ENCODE results near the gene PPP1R3F.
"Not testable (repeated sequence)": the region's sequence is repeated elsewhere in the genome, so short reads cannot be mapped to it uniquely, and the experiment has no call there.

Gene PPP1R3F

DNA sequence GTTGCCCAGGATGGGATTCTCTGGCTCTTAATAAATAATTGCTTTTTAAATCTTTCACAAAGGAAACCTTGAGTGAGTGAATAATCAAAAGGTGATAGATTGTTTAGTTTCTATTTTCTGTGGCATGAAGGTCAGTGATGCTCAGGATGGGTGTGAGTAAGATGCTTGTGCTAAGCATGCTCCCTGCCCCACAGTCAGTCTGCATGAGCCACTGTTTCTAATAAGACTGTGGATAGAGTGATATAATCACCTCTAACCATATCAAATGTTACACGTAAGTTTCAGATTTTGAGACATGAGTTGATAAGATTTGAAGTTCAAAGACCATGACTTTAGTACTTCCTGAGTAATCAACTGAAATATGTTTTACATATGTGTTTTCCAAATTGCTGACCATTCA is 31.1 kb downstream of the PPP1R3F start:
- Histone ChIP-seq H3K27me3 (ENCODE audit: insufficient read depth, insufficient read length) (no peaks in the 10 kb centered on the region), H3K9me3 (ENCODE audit: insufficient read depth, low read length) (no peaks in the 10 kb centered on the region), H3K4me3 (ENCODE audit: insufficient read length, low read depth) (no peak overlapping the region), H3K4me1 (ENCODE audit: insufficient read depth, insufficient read length) (no peaks in the 10 kb centered on the region), H3K9ac (ENCODE audit: insufficient read length, low read depth) (no peak overlapping the region), H3K36me3 (ENCODE audit: insufficient read depth, insufficient read length, low read length) (no peaks in the 10 kb centered on the region)
- no peak for DNase-seq (ENCODE audit: low read depth, low spot score)
- TF ChIP-seq ZNF274 (IDR thresholded peaks at IDR 0.05; ENCODE audit: low read depth, low read length), result no peak
- no peak for TF ChIP-seq YY1 (IDR thresholded peaks at IDR 0.05; ENCODE audit: insufficient read depth, insufficient read length)

DNA sequence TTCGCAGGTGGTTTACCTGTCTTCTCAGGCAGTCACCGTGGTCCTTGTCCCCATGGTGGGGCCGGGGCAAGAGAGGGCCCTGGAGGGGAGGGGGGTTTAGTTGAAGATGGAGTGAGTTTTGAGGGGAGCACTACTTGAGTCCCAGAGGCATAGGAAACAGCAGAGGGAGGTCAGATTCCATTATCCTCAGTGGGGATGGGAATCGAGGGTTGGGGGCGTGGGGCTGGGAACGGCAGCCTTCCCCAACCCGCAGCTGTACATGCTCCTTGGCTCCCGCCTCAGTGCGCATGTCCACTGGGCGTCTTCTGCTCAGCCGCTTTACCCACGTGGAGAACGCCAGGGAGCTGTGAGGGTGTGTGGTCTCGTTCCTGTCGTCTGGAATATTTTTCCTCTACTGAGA is 33.8 kb downstream of the PPP1R3F start, which contains the start of gene GAGE10:
GAGE10 (plus strand) TSS at position 301 of the 400 bp plus-strand sequence. CDS start 1,214 bp downstream, outside the sequence.
- TF ChIP-seq SUZ12 (IDR thresholded peaks at IDR 0.05; ENCODE audit: extremely low read depth, insufficient read depth, insufficient read length) (no peak), YY1 (IDR thresholded peaks at IDR 0.05; ENCODE audit: insufficient read depth, insufficient read length) (no peak), ZNF274 (IDR thresholded peaks at IDR 0.05; ENCODE audit: low read depth, low read length) (no peak)
- Histone ChIP-seq H3K36me3 (ENCODE audit: insufficient read depth, insufficient read length, low read length) (no peaks in the 10 kb centered on the region), H3K27me3 (ENCODE audit: insufficient read depth, insufficient read length) (no peaks in the 10 kb centered on the region), H3K9ac (ENCODE audit: insufficient read length, low read depth) (no peak within 1 kb of the TSS), H3K9me3 (ENCODE audit: insufficient read depth, low read length) (no peaks in the 10 kb centered on the region), H3K4me3 (ENCODE audit: insufficient read length, low read depth) (no peak within 1 kb of the TSS), H3K4me1 (ENCODE audit: insufficient read depth, insufficient read length) (no peaks in the 10 kb centered on the region)
- no peak for DNase-seq (ENCODE audit: low read depth, low spot score)

DNA sequence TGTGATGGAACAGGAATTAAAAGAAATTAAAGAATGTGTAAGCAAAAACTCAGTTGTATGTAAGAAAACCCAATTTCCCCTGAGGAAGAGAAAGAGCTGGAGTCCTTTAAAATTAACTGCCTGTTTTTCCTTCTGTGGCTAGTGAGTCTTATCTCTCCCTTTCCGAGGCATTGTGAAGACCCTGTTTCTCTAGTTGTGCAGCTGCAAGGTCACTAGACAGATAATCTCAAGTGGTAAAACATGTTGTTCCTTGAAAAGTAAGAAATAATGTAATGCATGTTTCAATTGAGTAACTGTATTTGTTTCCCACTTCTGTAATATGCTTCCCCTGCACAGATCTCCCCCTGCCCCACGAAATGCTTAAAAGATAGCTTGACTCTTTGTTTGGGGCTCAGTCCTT is 38.2 kb downstream of the PPP1R3F start:
- not testable (repeated sequence) for DNase-seq (ENCODE audit: low read depth, low spot score); H3K9ac ChIP-seq (ENCODE audit: insufficient read length, low read depth); H3K36me3 ChIP-seq (ENCODE audit: insufficient read depth, insufficient read length, low read length); H3K4me1 ChIP-seq (ENCODE audit: insufficient read depth, insufficient read length); H3K4me3 ChIP-seq (ENCODE audit: insufficient read length, low read depth); H3K9me3 ChIP-seq (ENCODE audit: insufficient read depth, low read length); H3K27me3 ChIP-seq (ENCODE audit: insufficient read depth, insufficient read length)

DNA sequence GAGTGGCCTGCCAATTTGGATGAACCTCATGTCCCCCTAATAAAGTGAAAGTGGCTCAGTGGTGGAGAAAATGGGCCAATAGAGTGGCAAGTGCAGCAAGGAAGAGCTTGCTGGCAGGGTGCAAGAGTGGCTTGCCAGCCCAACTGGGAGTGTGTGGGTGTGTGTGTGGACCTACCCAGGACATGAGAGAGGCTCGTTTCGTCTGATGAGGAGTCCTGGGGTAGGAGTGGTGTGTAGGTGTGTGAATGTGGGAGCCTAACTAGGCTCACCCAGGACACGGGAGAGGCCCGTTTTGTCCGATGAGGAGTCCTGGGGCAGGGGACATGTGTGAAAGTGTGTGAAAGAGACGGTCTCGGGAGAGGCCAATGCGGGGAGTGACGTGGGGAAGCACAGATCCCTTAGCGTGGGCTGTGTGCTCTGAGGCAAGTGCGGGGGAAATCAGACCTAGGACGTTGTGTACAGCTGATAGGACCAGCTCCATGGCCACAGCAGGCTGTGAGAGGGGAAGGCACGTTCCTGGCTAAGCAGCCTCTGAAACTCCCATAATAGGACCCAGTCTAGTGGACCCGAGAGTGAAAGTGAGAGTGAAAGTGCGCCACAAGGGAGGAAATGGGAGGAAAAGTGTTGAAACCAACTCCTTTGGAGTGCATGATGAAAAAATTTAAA is 39.1 kb downstream of the PPP1R3F start:
- Histone ChIP-seq H3K27me3 (ENCODE audit: insufficient read depth, insufficient read length) (no peaks in the 10 kb centered on the region), H3K4me1 (ENCODE audit: insufficient read depth, insufficient read length) (peaks cover 5% of the 10 kb centered on the region), H3K9me3 (ENCODE audit: insufficient read depth, low read length) (no peaks in the 10 kb centered on the region), H3K9ac (ENCODE audit: insufficient read length, low read depth) (no peak overlapping the region), H3K4me3 (ENCODE audit: insufficient read length, low read depth) (no peak overlapping the region), H3K36me3 (ENCODE audit: insufficient read depth, insufficient read length, low read length) (no peaks in the 10 kb centered on the region)
- DNase-seq (ENCODE audit: low read depth, low spot score), result no peak
- TF ChIP-seq ZNF274 (IDR thresholded peaks at IDR 0.05; ENCODE audit: low read depth, low read length) (no peak), SUZ12 (IDR thresholded peaks at IDR 0.05; ENCODE audit: extremely low read depth, insufficient read depth, insufficient read length) (no peak), YY1 (IDR thresholded peaks at IDR 0.05; ENCODE audit: insufficient read depth, insufficient read length) (no peak)

DNA sequence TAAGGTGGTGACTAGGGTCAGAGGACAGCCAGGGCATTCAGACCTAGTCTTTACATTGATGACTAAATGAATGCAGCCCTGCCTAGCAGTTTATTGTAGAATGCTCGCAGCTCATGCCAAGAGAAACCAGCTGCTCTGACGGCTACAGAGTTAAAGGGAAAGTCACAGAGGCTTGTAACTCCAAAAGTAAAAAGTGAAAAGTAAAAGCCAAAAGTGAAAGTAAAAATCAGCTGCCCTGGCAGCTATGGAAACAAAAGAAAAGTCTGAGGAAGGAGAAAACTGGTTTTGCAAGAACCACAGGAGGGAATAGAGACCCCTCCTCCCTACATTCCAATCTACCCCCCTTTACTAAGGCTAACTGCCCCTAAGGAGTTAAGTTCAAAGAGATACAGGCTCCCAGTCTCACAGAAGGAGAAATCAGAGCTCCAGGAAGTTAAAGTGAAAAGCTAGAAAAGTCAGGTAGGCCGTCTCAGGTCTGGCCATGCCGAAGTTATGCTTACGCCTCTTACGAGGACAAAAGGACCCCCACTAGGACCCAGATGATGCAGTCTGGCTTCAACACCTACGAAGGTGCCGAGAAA is 39.9 kb downstream of the PPP1R3F start:
- H3K9ac ChIP-seq (ENCODE audit: insufficient read length, low read depth), result peak overlapping the region; percentile 56
- H3K27me3 ChIP-seq (ENCODE audit: insufficient read depth, insufficient read length), result no peaks in the 10 kb centered on the region
- H3K4me3 ChIP-seq (ENCODE audit: insufficient read length, low read depth), result no peak overlapping the region
- H3K9me3 ChIP-seq (ENCODE audit: insufficient read depth, low read length), result no peaks in the 10 kb centered on the region
- peak; percentile 33 for DNase-seq (ENCODE audit: low read depth, low spot score)
- TF ChIP-seq ZNF274 (IDR thresholded peaks at IDR 0.05; ENCODE audit: low read depth, low read length) (no peak), SUZ12 (IDR thresholded peaks at IDR 0.05; ENCODE audit: extremely low read depth, insufficient read depth, insufficient read length) (no peak), YY1 (IDR thresholded peaks at IDR 0.05; ENCODE audit: insufficient read depth, insufficient read length) (no peak)
- H3K4me1 ChIP-seq (ENCODE audit: insufficient read depth, insufficient read length), result peaks cover 5% of the 10 kb centered on the region
- no peaks in the 10 kb centered on the region for H3K36me3 ChIP-seq (ENCODE audit: insufficient read depth, insufficient read length, low read length)

DNA sequence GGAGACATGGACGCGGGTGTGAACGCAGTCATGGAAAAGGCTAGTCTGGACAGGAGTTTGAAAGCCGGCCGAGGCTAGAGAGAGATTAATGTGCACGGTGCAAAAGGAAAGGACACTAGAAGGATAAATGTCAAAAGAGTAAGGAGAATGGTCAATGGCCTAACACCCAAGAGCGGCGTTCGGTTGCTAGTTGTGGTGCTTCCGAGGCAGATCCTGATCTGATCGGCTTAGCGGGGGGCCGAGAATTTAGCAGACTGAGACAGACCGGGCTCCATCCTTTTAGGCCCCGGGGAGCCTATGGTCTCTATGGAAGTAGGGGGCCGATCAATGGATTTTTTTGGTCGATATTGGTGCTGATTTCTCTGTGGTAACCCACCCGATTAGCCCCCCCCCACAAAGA is 40.8 kb downstream of the PPP1R3F start:
- no peak for DNase-seq (ENCODE audit: low read depth, low spot score)
- Histone ChIP-seq H3K27me3 (ENCODE audit: insufficient read depth, insufficient read length) (no peaks in the 10 kb centered on the region), H3K4me3 (ENCODE audit: insufficient read length, low read depth) (peak overlapping the region; percentile 5), H3K36me3 (ENCODE audit: insufficient read depth, insufficient read length, low read length) (no peaks in the 10 kb centered on the region), H3K4me1 (ENCODE audit: insufficient read depth, insufficient read length) (peaks cover 5% of the 10 kb centered on the region), H3K9me3 (ENCODE audit: insufficient read depth, low read length) (no peaks in the 10 kb centered on the region), H3K9ac (ENCODE audit: insufficient read length, low read depth) (peak overlapping the region; percentile 56)
- TF ChIP-seq SUZ12 (IDR thresholded peaks at IDR 0.05; ENCODE audit: extremely low read depth, insufficient read depth, insufficient read length) (no peak), YY1 (IDR thresholded peaks at IDR 0.05; ENCODE audit: insufficient read depth, insufficient read length) (no peak), ZNF274 (IDR thresholded peaks at IDR 0.05; ENCODE audit: low read depth, low read length) (no peak)

DNA sequence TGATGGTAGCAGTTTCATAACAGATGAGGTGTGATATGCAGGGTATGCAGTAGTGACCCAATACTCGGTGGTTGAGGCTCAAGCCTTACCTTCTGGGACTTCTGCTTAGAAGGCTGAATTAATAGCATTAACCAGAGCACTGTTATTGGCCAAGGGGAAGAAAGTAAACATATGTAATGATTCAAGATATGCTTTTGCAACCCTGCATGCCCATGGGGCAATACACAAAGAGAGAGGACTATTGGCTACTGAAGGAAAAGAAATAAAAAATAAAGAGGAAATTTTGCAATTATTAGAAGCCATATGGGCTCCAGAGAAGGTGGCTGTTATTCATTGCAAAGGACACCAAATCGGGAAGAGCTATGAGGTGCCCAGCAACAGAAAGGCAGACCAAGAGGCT is 42.6 kb downstream of the PPP1R3F start:
- Histone ChIP-seq H3K27me3 (ENCODE audit: insufficient read depth, insufficient read length) (no peaks in the 10 kb centered on the region), H3K36me3 (ENCODE audit: insufficient read depth, insufficient read length, low read length) (no peaks in the 10 kb centered on the region)

More for the DNA sequence above, 42.6 kb downstream of the PPP1R3F start:
- TF ChIP-seq ZNF274 (IDR thresholded peaks at IDR 0.05; ENCODE audit: low read depth, low read length) (no peak), YY1 (IDR thresholded peaks at IDR 0.05; ENCODE audit: insufficient read depth, insufficient read length) (no peak), SUZ12 (IDR thresholded peaks at IDR 0.05; ENCODE audit: extremely low read depth, insufficient read depth, insufficient read length) (no peak)
- Histone ChIP-seq H3K9me3 (ENCODE audit: insufficient read depth, low read length) (no peaks in the 10 kb centered on the region), H3K4me1 (ENCODE audit: insufficient read depth, insufficient read length) (peaks cover 5% of the 10 kb centered on the region), H3K4me3 (ENCODE audit: insufficient read length, low read depth) (no peak overlapping the region), H3K9ac (ENCODE audit: insufficient read length, low read depth) (no peak overlapping the region)
- no peak for DNase-seq (ENCODE audit: low read depth, low spot score)

Data from NT2/D1 (cell line).